ENCODE measurements around the gene BUD13. TPM values are rescaled to one million over a fixed set of nuclear protein-coding genes. Genes with fewer than 3 reads are reported as not detected.

BUD13 gene
- total RNA-seq, 2 donors from 2014 or later: 17.9 to 19.1 TPM

GRCh38 chr11:116791813-116792143 lies 19.0 kb upstream of the BUD13 start, which contains the start of gene APOA5:
Gene APOA5 (minus strand): TSS chr11:116791879. CDS start chr11:116791860, 19 bp downstream.
- H3K27ac ChIP-seq: no peak within 1 kb of the TSS
- peak within 1 kb of the TSS in 1 of 2 donors; percentile 61 for H3K9ac ChIP-seq (ENCODE audit: low read depth in 2 of 2, low read length in 2 of 2)
- no peaks in the 10 kb centered on the region for H3K27me3 ChIP-seq
- no peak within 1 kb of the TSS for H3K4me3 ChIP-seq
- no peaks in the 10 kb centered on the region for H3K36me3 ChIP-seq
- H3K9me3 ChIP-seq: no peaks in the 10 kb centered on the region
- no peak for DNase-seq
- intact Hi-C loops (cut with DNase I): loop anchor here (2.0 to 5.0 kb wide), 3 partner anchors 46 to 436 kb away; partner anchors contain the start of gene APOA1
- TF ChIP-seq, protein P1, sequence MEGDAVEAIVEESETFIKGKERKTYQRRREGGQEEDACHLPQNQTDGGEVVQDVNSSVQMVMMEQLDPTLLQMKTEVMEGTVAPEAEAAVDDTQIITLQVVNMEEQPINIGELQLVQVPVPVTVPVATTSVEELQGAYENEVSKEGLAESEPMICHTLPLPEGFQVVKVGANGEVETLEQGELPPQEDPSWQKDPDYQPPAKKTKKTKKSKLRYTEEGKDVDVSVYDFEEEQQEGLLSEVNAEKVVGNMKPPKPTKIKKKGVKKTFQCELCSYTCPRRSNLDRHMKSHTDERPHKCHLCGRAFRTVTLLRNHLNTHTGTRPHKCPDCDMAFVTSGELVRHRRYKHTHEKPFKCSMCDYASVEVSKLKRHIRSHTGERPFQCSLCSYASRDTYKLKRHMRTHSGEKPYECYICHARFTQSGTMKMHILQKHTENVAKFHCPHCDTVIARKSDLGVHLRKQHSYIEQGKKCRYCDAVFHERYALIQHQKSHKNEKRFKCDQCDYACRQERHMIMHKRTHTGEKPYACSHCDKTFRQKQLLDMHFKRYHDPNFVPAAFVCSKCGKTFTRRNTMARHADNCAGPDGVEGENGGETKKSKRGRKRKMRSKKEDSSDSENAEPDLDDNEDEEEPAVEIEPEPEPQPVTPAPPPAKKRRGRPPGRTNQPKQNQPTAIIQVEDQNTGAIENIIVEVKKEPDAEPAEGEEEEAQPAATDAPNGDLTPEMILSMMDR (IDR thresholded peaks at IDR 0.05): no peak
- H3K4me1 ChIP-seq: peaks cover 3% of the 10 kb centered on the region

DNA sequence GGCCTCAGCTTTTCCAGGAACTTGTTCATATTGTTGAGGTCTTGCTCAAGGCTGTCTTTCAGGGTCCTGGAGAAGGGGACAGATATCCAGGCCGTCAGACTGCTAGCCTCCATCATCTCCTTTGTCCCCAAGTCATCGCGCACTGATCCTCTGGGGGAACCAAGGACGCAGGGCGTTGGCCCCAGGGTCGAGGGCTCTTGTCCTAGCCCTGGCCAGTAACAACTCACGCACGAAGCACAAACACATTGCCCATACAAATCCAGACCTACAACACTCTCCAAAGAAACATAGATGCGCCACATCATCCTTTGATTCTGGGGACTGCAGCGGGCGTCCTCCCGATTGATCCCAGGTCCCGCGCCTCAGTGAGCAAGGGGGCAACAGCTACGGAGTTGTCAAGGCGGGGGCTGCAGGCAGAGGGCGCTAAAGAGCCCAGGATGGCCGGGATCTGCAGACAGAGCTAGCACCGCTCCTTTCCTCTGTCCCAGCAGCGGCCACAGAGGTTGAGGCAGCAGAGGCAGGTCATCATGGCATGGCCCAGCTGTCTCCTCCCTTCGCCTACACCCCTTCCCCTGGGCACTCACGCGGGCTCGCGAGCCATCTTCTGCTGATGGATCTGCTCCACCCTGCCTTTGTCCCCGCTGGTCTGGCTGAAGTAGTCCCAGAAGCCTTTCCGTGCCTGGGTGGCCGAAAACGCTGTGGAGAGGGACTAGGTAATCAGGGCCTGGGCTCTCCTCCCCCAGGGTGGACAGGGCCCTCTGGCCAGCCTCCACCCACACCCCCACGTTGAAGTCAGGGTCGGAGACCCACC lies 18.4 kb upstream of the BUD13 start:
- DNase-seq: peak; percentile 77
- intact Hi-C loops (cut with DNase I): loop anchor here (2.0 to 5.0 kb wide), 3 partner anchors 46 to 436 kb away; partner anchors contain the start of gene APOA1
- TF ChIP-seq, protein P1 (IDR thresholded peaks at IDR 0.05): peak; percentile 89
- peak overlapping the region in 1 of 2 donors; percentile 61 for H3K9ac ChIP-seq (ENCODE audit: low read depth in 2 of 2, low read length in 2 of 2)
- H3K27me3 ChIP-seq: no peaks in the 10 kb centered on the region
- no peak overlapping the region for H3K27ac ChIP-seq
- H3K4me1 ChIP-seq: peaks cover 6% of the 10 kb centered on the region
- no peak overlapping the region for H3K4me3 ChIP-seq
- no peaks in the 10 kb centered on the region for H3K36me3 ChIP-seq
- no peaks in the 10 kb centered on the region for H3K9me3 ChIP-seq

DNA sequence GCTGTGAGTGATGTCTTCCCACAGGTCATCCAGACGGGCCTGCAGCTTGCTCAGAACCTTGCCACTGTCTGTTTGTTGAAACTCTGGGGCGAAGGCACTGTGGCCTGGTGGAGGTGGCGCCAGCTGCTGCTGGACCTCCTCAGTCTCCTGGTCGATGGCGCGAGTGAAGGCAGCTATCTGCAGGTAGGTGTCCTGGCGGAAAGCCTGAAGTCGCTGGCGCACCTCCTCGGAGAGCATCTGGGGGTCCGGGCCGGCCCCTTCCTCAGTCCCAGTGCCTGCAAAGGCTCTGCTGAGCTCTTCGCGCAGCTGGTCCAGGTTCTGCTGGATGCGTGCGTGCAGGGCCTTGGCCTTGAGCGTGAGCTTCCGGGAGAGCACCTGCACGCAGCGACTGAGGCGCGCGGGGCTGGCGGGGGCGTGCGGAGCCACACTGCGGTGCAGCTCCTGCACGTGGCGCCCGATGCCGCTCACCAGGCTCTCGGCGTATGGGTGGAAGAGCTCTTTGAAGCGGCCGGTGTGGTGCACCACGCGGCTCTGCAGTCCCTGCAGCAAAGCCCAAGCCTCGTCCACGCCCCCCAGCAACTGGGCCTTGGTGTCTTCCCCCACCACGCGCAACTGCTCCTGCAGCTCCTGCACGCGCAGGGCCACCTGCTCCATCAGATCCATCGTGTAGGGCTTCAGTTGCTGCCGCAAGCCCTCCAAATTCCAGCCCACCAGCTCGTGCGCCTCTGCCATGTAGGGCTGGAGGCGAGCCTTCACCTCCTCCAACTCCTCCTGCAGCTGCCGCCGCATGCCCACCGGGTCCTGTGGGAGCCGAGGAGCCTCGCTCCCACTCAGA lies 17.6 kb upstream of the BUD13 start:
- H3K27ac ChIP-seq: no peak overlapping the region
- H3K4me3 ChIP-seq: no peak overlapping the region
- peaks cover 6% of the 10 kb centered on the region for H3K4me1 ChIP-seq
- TF ChIP-seq, protein P1 (IDR thresholded peaks at IDR 0.05): no peak
- H3K9ac ChIP-seq (ENCODE audit: low read depth in 2 of 2, low read length in 2 of 2): no peak overlapping the region
- no peak for DNase-seq
- no peaks in the 10 kb centered on the region for H3K27me3 ChIP-seq
- H3K9me3 ChIP-seq: no peaks in the 10 kb centered on the region
- intact Hi-C loops (cut with DNase I): loop anchor here (2.0 to 5.0 kb wide), 3 partner anchors 47 to 437 kb away; partner anchors contain the start of gene APOA1
- no peaks in the 10 kb centered on the region for H3K36me3 ChIP-seq

- Histone ChIP-seq H3K27ac (no peak overlapping the region), H3K9ac (ENCODE audit: low read depth in 2 of 2, low read length in 2 of 2) (no peak overlapping the region), H3K4me1 (peaks cover 6% of the 10 kb centered on the region), H3K4me3 (no peak overlapping the region), H3K27me3 (no peaks in the 10 kb centered on the region), H3K9me3 (no peaks in the 10 kb centered on the region), H3K36me3 (peaks cover 7% of the 10 kb centered on the region)
- DNase-seq: no peak
- intact Hi-C loops (cut with DNase I): no loop called here
- TF ChIP-seq, protein P1 (IDR thresholded peaks at IDR 0.05): no peak
These were observed 16.2 kb upstream of the BUD13 start for GRCh38 chr11:116788975-116789374.

GRCh38 chr11:116788534-116788933 lies 15.7 kb upstream of the BUD13 start:
- Histone ChIP-seq H3K9me3 (no peaks in the 10 kb centered on the region), H3K9ac (ENCODE audit: low read depth in 2 of 2, low read length in 2 of 2) (peak overlapping the region; percentile 66 to 79), H3K4me1 (peaks cover 6% of the 10 kb centered on the region), H3K27ac (peak overlapping the region; percentile 53), H3K4me3 (peak overlapping the region; percentile 87), H3K27me3 (no peaks in the 10 kb centered on the region), H3K36me3 (peaks cover 7% of the 10 kb centered on the region)
- intact Hi-C loops (cut with DNase I): no loop called here
- no peak for DNase-seq
- TF ChIP-seq, protein P1 (IDR thresholded peaks at IDR 0.05): no peak
